ENCODE results near the gene BLNK.
"Not testable (repeated sequence)": the region's sequence is repeated elsewhere in the genome, so short reads cannot be mapped to it uniquely, and the experiment has no call there.

The BLNK gene

GRCh38 chr10:96218826-96219225 is 52.5 kb downstream of the BLNK start:
- DNase-seq: no peak

- no peak for DNase-seq
These were observed 53.7 kb downstream of the BLNK start for GRCh38 chr10:96217711-96218110.

- DNase-seq: no peak
These were observed 54.6 kb downstream of the BLNK start for GRCh38 chr10:96216775-96217174.

GRCh38 chr10:96212911-96213310 is 58.5 kb downstream of the BLNK start:
- DNase-seq: no peak

- DNase-seq: no peak
These were observed 59.6 kb downstream of the BLNK start for GRCh38 chr10:96211764-96212163.

- DNase-seq: no peak
These were observed 62.4 kb downstream of the BLNK start for GRCh38 chr10:96208946-96209345.

GRCh38 chr10:96208271-96208670 is 63.1 kb downstream of the BLNK start:
- DNase-seq: no peak

GRCh38 chr10:96205580-96205979 is 65.8 kb downstream of the BLNK start:
- DNase-seq: no peak

- no peak for DNase-seq
These were observed 69.8 kb downstream of the BLNK start for GRCh38 chr10:96201525-96201924.

GRCh38 chr10:96189505-96189904 is 81.9 kb downstream of the BLNK start:
- DNase-seq: not testable (repeated sequence)

- DNase-seq: no peak
These were observed 82.5 kb downstream of the BLNK start for GRCh38 chr10:96188916-96189315.

GRCh38 chr10:96188421-96188820 is 82.9 kb downstream of the BLNK start:
- DNase-seq: no peak

GRCh38 chr10:96176985-96177384 is 94.4 kb downstream of the BLNK start:
- no peak for DNase-seq

- DNase-seq: no peak
These were observed 98.7 kb downstream of the BLNK start for GRCh38 chr10:96172666-96173065.

GRCh38 chr10:96170230-96170629 is 101.1 kb downstream of the BLNK start:
- no peak for DNase-seq

GRCh38 chr10:96168546-96168945 is 102.8 kb downstream of the BLNK start:
- no peak for DNase-seq

- no peak for DNase-seq
These were observed 105.6 kb downstream of the BLNK start for GRCh38 chr10:96165726-96166125.

- DNase-seq: no peak
These were observed 118.3 kb downstream of the BLNK start for GRCh38 chr10:96153070-96153469.

GRCh38 chr10:96152437-96152836 is 118.9 kb downstream of the BLNK start:
- no peak for DNase-seq

Data from NCI-H748 treated with DMSO at 0.1 percent for 48 hours (cell line).